Measurements from ENCODE around the gene TSR1.

The TSR1 gene

DNA sequence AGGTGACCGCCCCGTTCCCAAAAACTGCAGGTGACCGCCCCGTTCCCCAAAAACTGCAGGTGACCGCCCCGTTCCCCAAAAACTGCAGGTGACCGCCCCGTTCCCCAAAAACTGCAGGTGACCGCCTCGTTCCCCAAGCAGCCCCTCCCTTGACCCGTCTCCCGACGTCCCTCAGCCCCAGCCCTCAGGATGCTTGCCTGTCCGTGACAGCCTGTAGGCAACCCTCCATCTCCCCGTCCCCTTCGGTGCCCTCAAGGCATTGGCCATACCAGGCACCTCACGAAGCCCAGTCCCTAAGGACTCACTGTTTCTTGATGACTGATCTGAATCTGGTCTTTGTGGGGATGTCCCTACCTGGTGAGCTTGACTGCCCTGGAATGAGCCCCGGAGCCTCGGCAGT is 26.2 kb upstream of the TSR1 start:
- H3K27ac ChIP-seq = no peak overlapping the region
- H3K27me3 ChIP-seq = no peaks in the 10 kb centered on the region
- H4K20me1 ChIP-seq = peaks cover 32% of the 10 kb centered on the region; the same call in 1 of the 2 replicates
- H3K36me3 ChIP-seq = peaks cover 84% of the 10 kb centered on the region
- no peak overlapping the region for H3K4me2 ChIP-seq
- no peaks in the 10 kb centered on the region for H3K9me3 ChIP-seq
- peaks cover 19% of the 10 kb centered on the region for H3K4me1 ChIP-seq
- H3K4me3 ChIP-seq = no peak overlapping the region
- no peak overlapping the region for H3K9ac ChIP-seq
- TF ChIP-seq Cebpa-rat (IDR thresholded peaks at IDR 0.05) = no peak

DNA sequence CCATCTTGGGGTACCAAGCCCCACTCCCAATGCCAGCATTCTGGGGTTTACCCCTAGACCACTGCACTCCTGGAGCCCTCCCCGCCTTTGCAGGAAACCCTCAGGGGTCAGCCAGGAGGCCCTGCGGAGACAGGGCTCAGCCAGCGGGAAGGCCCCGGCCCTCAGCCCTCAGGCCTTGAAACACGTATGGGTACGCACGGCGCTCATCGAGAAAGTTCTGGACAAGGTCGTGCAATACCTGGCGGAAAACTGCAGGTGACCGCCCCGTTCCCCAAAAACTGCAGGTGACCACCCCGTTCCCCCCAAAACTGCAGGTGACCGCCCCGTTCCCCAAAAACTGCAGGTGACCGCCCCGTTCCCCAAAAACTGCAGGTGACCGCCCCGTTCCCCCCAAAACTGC is 25.8 kb upstream of the TSR1 start:
- peaks cover 15% of the 10 kb centered on the region for H3K4me1 ChIP-seq
- H3K9me3 ChIP-seq = no peaks in the 10 kb centered on the region
- H3K27ac ChIP-seq = no peak overlapping the region
- no peak overlapping the region for H3K4me3 ChIP-seq
- peaks cover 87% of the 10 kb centered on the region for H3K36me3 ChIP-seq
- H3K9ac ChIP-seq = no peak overlapping the region
- no peak overlapping the region for H3K4me2 ChIP-seq
- peaks cover 36% of the 10 kb centered on the region; the same call in 1 of the 2 replicates for H4K20me1 ChIP-seq
- H3K27me3 ChIP-seq = no peaks in the 10 kb centered on the region
- no peak for TF ChIP-seq Cebpa-rat (IDR thresholded peaks at IDR 0.05)

DNA sequence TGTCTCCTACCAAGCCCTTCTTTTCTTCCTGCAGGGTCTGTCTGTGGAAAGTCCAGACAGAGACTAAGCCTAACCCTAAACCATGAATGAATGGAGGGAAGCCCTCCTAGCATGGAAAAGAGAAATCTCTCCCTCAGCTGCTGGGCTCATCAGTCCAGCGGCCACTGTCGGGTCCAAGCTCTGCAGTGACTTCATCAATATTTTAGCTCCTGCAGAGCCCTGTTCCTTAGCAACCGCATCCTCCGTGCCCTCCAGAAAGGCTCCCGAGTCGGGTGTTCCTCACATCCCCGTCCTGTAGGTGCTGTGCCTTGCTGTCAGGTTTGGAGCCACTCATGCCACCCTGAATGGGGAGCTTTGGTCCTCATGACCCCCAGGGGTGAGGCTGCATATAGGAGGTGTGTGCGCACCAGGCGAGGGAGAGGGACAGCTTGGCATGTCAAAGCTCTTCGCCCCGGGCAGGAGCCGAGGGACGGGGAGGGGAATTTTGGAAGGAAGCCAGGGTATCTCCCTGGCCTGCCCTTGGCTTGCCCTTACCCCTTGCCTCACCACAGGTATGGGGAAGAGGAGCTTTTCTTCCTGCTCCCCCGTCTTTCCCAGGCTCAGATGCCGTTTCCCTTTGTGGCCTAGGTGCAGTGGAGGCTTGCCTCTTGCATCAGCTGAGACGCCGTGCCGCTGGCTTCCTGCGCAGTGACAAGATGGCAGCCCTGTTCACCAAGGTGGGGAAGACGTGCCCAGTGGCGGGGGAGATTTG is 24.9 kb upstream of the TSR1 start:
- H3K27me3 ChIP-seq = no peaks in the 10 kb centered on the region
- no peak for TF ChIP-seq Cebpa-rat (IDR thresholded peaks at IDR 0.05)
- peaks cover 80% of the 10 kb centered on the region for H3K36me3 ChIP-seq
- no peak overlapping the region for H3K4me3 ChIP-seq
- peaks cover 12% of the 10 kb centered on the region for H3K4me1 ChIP-seq
- H3K4me2 ChIP-seq = no peak overlapping the region
- no peak overlapping the region for H3K27ac ChIP-seq
- H3K9me3 ChIP-seq = no peaks in the 10 kb centered on the region
- peaks cover 39% of the 10 kb centered on the region; the same call in 1 of the 2 replicates for H4K20me1 ChIP-seq
- no peak overlapping the region for H3K9ac ChIP-seq

DNA sequence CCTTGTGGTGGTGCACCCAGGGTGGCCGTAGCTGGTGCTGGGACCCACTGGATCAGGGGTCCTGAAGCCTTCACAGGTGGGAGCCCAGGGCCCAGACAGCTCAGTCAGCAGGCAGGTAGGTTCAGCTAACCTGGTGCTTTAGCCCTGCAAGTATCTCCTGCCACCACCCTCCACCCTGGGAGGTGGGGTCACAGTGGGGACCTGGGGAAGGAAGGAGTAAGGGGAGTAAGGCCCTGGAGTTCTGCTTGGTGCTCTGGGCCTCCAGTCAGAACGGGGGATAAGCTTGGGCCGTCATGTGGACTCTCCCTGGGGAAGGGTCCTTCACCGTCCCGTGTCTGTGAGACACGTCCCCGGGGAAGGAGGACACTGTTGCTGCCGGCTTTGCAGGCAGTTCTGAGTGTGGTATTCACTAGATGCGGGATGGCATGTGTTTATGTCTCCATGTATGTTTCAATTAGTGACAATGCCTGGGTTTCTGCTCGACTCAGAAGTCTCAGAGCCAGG is 21.7 kb upstream of the TSR1 start:
- no peaks in the 10 kb centered on the region for H3K27me3 ChIP-seq
- H3K9me3 ChIP-seq = no peaks in the 10 kb centered on the region
- no peak overlapping the region for H3K27ac ChIP-seq
- TF ChIP-seq Cebpa-rat (IDR thresholded peaks at IDR 0.05) = no peak
- no peak overlapping the region for H3K4me3 ChIP-seq
- H3K9ac ChIP-seq = peak overlapping the region; percentile 7; the same call in 1 of the 2 replicates
- peaks cover 48% of the 10 kb centered on the region for H3K36me3 ChIP-seq
- peak overlapping the region; percentile 36 for H3K4me2 ChIP-seq
- peaks cover 12% of the 10 kb centered on the region for H3K4me1 ChIP-seq
- peaks cover 56% of the 10 kb centered on the region for H4K20me1 ChIP-seq

DNA sequence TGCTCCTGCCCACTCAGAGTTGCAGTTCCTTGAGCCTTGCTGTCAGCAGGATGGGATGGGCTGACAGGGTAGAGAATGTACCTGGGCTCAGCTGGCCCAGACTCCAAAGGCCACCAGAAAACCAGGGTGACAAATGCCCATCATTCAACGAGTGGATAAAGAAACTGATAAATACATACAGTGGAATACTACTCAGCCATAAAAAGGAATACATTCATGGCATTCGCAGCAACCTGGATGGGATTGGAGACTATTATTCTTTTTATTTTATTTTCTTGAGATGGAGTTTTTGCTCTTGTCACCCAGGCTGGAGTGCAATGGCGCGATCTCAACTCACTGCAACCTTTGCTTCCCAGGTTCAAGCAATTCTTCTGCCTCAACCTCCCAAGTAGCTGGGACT is 21.0 kb upstream of the TSR1 start:
- Histone ChIP-seq H3K27ac (no peak overlapping the region), H3K36me3 (peaks cover 43% of the 10 kb centered on the region), H3K9ac (no peak overlapping the region), H3K27me3 (no peaks in the 10 kb centered on the region), H3K9me3 (no peaks in the 10 kb centered on the region), H4K20me1 (peaks cover 59% of the 10 kb centered on the region), H3K4me1 (peaks cover 12% of the 10 kb centered on the region), H3K4me2 (no peak overlapping the region), H3K4me3 (no peak overlapping the region)
- no peak for TF ChIP-seq Cebpa-rat (IDR thresholded peaks at IDR 0.05)

DNA sequence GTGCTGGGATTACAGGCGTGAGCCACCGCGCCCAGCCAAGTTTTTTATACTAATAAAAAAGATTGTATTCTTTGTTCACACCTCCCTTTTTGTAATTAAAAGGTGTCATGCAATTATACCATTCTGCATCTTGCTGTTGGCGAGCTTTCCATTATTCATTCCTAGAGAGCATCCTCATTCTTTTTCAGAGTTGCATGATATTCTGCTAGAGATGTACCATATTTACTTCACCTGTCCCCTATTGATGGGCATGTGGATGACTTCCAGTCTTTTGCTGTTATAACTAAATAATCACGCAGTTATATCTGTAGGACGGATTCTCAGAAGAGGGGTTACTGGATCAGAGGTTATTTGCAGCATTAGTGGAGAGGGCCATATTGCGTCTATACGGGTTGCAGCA is 18.1 kb upstream of the TSR1 start:
- H3K4me3 ChIP-seq = no peak overlapping the region

DNA sequence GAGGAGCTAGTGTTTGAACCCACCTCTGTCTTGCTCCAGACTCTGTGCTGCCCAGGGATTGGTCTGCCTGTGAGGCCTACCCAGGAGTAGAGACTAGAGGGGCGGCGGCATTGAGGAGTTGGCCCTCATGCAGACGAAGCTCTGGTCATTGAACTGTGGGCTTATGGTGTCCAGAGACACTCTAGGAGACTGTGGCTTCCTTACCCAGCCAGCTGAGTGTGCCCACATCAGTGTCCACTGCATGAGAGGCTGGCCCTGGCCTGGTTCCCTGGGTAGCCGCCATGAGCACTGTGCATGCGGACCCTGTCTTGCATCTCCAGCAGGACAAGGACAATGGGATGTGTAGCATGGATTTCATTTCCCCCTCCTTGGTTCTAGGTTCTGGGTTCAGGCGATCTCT is 15.0 kb upstream of the TSR1 start:
- Histone ChIP-seq H4K20me1 (peaks cover 35% of the 10 kb centered on the region), H3K9ac (no peak overlapping the region), H3K9me3 (no peaks in the 10 kb centered on the region), H3K4me2 (no peak overlapping the region), H3K36me3 (peaks cover 44% of the 10 kb centered on the region), H3K4me3 (no peak overlapping the region), H3K27me3 (no peaks in the 10 kb centered on the region), H3K27ac (no peak overlapping the region), H3K4me1 (no peaks in the 10 kb centered on the region)
- TF ChIP-seq Cebpa-rat (IDR thresholded peaks at IDR 0.05) = no peak

More for the DNA sequence above, 18.1 kb upstream of the TSR1 start:
- no peak for TF ChIP-seq Cebpa-rat (IDR thresholded peaks at IDR 0.05)
- no peak overlapping the region for H3K9ac ChIP-seq
- peaks cover 37% of the 10 kb centered on the region for H3K36me3 ChIP-seq
- H4K20me1 ChIP-seq = peaks cover 49% of the 10 kb centered on the region
- H3K4me2 ChIP-seq = no peak overlapping the region
- peaks cover 12% of the 10 kb centered on the region for H3K4me1 ChIP-seq
- no peaks in the 10 kb centered on the region for H3K9me3 ChIP-seq
- H3K27ac ChIP-seq = no peak overlapping the region
- no peaks in the 10 kb centered on the region for H3K27me3 ChIP-seq

DNA sequence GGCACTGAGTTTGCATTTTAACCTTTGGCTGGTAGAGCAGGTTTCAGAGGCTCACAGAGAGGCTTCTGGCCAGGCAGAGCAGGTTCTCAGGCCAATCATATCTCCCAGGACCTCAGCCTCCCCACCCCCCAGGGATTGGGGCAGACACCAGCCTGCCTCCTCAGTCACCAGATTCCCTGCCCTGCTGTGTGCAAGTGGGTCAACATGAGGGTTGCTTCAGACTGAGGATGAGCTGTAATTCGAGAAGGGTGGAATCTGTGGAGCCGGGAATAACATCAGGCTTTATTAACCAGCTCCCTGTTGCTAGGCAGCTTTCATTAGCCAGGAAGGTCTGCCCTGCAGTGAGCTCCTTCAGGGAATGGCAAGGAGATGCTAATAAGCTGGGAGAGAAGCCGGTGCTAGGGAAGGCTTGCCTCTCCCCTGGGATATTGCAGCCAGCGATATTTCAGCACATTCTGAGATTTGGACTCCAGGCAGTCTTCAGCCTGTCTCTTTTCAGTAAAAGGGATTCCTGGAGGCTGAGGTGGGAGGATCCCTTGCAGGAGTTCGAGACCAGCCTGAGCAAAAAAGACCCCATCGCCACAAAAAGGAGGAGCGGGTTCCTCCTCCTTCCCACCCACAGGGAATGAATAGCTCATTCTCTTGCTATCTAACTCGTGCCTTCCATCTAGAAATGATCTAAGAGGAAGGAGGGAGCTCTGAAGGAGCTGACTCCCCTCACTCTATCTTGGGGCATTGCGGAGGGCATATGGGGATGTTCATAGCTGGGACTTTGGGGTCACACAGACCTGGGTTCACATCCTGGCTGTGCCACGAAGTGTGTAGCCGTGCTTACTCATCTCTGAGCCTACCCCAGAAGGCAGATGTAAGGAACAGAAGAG is 11.8 kb upstream of the TSR1 start:
- H3K27me3 ChIP-seq = no peaks in the 10 kb centered on the region
- H3K9me3 ChIP-seq = no peaks in the 10 kb centered on the region
- 0 out of 2 replicates have a peak overlapping the region, but pooled peaks have one; percentile 6 for H3K9ac ChIP-seq
- no peak overlapping the region for H3K4me2 ChIP-seq
- H3K4me1 ChIP-seq = no peaks in the 10 kb centered on the region
- TF ChIP-seq Cebpa-rat (IDR thresholded peaks at IDR 0.05) = no peak
- H4K20me1 ChIP-seq = peaks cover 18% of the 10 kb centered on the region
- H3K4me3 ChIP-seq = no peak overlapping the region
- H3K27ac ChIP-seq = no peak overlapping the region
- H3K36me3 ChIP-seq = peaks cover 73% of the 10 kb centered on the region

DNA sequence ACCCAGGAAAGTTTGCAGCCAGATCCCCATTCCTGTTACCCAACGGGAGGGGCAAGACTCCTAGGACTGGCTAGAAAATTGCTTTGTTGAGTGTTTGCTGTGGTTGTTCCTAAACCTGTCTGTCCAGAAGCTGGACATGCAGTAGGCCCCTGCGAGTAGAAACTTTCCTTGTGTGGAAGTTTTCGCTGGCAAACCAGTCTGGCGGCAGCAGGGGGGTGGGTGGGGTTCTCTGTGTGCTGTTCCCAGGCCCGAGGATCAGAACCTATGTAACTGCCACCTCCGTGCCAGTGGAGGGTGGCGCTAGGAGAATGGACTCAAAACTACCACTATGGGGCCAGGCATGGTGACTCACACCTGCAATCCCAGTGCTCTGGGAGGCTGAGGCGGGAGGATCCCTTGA is 10.2 kb upstream of the TSR1 start:
- no peak overlapping the region for H3K4me2 ChIP-seq
- H3K4me1 ChIP-seq = no peaks in the 10 kb centered on the region
- no peaks in the 10 kb centered on the region for H3K9me3 ChIP-seq
- H3K36me3 ChIP-seq = peaks cover 76% of the 10 kb centered on the region
- H3K27ac ChIP-seq = no peak overlapping the region
- no peak overlapping the region for H3K4me3 ChIP-seq
- peaks cover 8% of the 10 kb centered on the region for H4K20me1 ChIP-seq
- H3K9ac ChIP-seq = no peak overlapping the region
- H3K27me3 ChIP-seq = no peaks in the 10 kb centered on the region
- TF ChIP-seq Cebpa-rat (IDR thresholded peaks at IDR 0.05) = no peak

DNA sequence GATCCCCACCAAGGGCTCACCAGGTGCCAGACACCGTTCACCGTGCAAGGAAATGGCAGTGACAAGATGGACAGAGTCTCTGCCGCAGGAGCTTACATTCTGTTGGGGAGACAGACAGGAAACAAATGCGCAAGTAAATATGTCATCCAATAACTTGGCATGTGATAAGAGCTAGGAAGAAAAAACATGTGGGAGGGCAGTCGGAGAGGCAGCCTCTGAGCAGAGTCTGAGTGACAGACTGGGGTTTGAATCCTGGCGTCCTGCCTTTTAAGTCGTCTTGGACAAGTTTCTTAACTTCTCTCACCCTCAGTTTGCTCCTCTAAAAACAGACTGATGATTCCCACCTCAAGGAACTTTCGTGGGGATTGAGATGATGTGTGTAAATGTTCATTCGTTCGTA is 8.3 kb upstream of the TSR1 start:
- Histone ChIP-seq H3K27ac (no peak overlapping the region), H3K4me1 (no peaks in the 10 kb centered on the region), H3K9me3 (no peaks in the 10 kb centered on the region), H3K4me3 (no peak overlapping the region), H3K9ac (no peak overlapping the region), H4K20me1 (peaks cover 18% of the 10 kb centered on the region; the same call in 1 of the 2 replicates), H3K27me3 (no peaks in the 10 kb centered on the region), H3K36me3 (peaks cover 70% of the 10 kb centered on the region), H3K4me2 (no peak overlapping the region)
- TF ChIP-seq Cebpa-rat (IDR thresholded peaks at IDR 0.05) = no peak

Data from BLaER1 (cell line).